ENCODE measurements around the gene DECR2. TPM values are rescaled to one million over a fixed set of nuclear protein-coding genes. Genes with fewer than 3 reads are reported as not detected.
"Not testable (repeated sequence)": the region's sequence is repeated elsewhere in the genome, so short reads cannot be mapped to it uniquely, and the experiment has no call there.

DECR2 gene, protein sequence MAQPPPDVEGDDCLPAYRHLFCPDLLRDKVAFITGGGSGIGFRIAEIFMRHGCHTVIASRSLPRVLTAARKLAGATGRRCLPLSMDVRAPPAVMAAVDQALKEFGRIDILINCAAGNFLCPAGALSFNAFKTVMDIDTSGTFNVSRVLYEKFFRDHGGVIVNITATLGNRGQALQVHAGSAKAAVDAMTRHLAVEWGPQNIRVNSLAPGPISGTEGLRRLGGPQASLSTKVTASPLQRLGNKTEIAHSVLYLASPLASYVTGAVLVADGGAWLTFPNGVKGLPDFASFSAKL
- total RNA-seq: 13.0 and 17.5 TPM in 2 replicates

- peak; percentile 68 for DNase-seq (ENCODE audit: low read depth)
These were observed at the start of gene DECR2 for GRCh38 chr16:401468-402348. TSS of gene DECR2 (plus strand) at chr16:401885. CDS start at chr16:401964, 79 bp downstream.

GRCh38 chr16:352547-353403 lies 48.9 kb upstream of the DECR2 start, which contains the start of gene AXIN1:
TSS of gene AXIN1 (minus strand) at chr16:352723. CDS start at chr16:347025, 5,698 bp downstream.
- DNase-seq (ENCODE audit: low read depth): peak; percentile 81

DNA sequence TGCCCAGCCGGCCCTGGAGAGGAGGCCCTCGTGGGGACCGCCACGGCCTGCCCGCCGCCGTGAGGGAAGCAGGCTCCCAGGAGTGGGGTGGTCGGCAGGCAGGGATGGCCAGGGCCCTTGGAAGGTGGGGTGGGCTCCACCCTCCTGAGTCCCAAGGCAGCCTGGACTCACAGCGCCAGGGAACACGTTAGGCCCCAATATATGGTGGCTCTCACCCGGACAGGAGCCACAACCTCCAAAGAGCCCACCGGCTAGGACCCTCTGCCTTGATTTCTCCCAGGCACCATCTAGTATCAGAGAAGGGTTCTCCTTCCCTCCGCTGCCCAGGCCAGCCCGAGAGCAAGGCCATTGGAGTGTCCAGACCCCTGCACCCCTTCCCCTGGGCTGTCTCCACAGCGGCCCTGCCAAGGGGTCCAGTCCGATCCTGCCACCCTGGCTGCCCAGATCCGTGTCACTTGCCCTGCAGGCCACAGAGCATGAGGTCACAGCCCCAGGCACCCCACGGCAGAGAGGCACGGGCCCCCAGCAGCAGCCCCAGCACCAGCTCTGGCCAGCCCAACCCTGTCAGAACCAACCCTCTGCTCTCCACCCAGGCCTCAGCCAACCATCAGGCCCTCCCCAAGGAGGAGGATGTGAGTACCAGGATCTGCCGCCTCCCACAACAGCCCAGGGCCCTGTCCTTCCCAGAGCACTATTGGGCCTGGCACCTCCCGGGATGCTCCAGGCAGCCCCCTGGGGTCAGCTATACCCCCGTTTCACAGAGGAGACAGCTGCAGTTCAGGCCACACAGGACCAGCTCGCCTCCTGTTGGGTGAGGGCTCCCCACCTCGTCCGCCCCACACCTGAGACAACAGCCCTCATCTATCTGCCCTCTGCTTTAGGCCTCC lies 48.0 kb upstream of the DECR2 start:
- no peak for DNase-seq (ENCODE audit: low read depth)

GRCh38 chr16:354291-354881 lies 47.3 kb upstream of the DECR2 start:
- DNase-seq (ENCODE audit: low read depth): no peak

DNA sequence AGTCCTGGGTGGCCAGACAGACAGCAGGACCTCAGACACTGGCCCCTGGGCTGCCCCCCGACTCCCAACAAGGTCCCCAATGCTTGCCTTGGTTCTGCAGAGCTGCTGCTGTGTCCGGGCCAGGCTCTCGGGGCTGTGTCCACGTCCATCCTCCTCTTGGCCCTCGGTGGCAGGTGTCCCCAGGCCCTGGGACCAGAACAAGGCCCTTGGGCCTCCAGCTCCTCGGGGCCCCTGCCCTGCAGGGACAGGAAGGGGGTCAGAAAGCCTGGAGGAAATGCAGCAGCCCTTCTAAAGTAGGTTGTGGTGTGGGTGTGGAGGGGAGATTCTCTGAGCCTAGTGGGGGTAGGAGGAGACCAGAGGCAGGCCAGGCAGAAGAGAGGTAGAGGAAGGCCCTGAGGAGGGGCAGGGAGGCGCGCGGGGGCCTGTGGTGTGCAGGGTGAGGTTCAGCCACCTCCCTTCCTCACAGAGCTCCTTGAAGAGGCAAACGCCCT lies 46.7 kb upstream of the DECR2 start:
- DNase-seq (ENCODE audit: low read depth): no peak

DNA sequence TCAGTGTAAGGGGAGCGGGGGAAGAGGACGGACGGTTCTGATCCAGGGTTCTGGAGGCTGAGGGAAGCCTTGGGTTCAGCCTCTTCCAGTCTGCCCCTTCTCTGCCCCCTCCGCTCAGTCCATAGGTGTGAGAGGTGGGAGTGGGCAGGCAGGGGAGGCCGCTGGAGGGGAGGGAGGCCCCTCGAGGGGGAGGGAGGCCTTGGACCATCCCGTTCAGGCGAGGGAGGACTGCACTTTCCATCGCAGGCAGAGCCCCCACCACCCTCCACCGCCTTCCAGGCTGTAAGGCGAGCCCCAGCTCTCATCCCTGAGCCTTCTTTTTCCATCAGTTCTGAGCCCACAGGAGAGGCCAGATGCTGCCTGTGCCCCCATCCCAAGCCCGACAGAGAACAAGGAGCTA lies 44.9 kb upstream of the DECR2 start:
- no peak for DNase-seq (ENCODE audit: low read depth)

GRCh38 chr16:359067-359763 lies 42.5 kb upstream of the DECR2 start:
- DNase-seq (ENCODE audit: low read depth): no peak

DNA sequence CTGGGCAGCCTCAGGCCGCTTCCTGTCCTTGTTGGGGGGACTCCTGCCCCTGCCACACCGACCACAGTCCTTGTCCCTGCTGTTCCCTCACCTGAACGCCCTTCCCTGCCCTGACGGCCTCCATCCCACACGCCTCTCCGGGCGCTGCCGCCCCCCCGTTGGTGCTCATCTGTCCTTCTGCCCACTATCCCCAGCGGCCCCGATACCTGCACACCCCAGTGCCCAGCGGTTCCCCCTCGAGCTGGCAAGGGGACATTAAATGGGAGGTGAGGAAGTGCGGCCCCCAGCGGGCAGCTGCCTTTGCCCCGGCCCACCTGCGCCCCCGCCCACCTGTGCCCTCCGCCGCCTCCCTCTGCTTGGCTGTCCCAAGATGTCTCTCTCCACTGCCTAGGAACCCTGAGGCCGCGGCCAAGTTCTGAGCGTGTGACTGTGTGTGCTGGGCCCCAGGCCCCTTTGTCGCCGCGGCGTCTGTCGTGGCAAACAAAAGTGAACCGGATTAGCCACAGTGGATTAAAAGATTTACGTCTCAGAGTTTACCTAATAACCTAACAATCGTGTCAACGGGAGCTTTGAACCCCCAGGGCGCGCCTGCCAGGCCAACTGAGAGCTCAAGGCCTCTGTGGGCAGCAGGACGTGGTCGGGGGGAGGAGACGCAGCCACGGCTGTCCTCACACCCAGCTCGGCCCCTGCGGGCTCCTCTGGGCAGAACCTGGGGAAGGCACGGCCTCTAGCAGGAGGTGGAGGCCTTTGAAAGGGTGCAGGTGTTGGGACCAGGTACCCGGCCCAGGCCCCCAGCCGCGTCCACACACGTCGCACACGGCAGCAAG lies 41.6 kb upstream of the DECR2 start:
- DNase-seq (ENCODE audit: low read depth): no peak

- DNase-seq (ENCODE audit: low read depth): no peak
These were observed 40.9 kb upstream of the DECR2 start for GRCh38 chr16:360698-361336.

GRCh38 chr16:361341-361871 lies 40.3 kb upstream of the DECR2 start:
- no peak for DNase-seq (ENCODE audit: low read depth)

DNA sequence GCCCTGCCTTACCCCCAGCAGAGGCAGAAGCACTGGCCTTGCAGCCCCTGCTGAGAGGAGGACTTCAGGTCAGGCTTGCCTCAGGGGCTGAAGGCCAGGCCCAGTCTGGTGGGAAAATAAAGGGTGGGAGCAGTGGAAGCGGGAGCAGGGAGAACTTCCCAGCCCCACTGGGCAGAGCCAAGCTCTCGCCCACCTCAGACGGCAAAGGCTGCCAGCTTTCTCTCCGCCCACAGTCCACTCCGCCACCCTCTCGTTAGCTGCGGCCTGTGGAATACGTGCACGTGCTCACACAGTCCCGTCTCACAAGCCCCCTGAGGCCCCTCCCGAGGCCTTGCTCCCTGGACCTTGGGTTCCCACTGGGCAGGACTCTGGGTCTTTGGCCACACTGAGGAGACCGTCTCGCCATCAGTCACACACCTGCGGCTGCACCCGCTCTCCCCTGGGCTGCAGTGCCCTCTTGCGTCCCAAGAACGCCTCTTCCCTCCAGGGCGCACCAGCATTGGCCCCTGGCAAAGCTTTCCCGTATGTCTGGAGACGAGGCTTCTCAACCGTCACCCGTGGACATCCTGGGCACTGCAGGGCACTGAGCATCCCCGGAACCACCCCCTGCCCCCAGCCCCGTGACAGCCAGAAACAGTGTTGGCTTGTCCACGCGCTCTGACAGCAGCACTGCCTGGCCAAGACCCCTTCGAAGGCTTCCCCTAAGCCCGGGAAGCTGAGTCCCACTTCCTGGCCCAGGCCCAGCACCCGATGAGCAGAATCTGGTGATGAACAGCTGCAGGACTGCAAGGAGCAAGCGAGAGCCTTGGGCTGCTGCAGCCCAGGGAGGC lies 39.6 kb upstream of the DECR2 start:
- DNase-seq (ENCODE audit: low read depth): peak; percentile 57

DNA sequence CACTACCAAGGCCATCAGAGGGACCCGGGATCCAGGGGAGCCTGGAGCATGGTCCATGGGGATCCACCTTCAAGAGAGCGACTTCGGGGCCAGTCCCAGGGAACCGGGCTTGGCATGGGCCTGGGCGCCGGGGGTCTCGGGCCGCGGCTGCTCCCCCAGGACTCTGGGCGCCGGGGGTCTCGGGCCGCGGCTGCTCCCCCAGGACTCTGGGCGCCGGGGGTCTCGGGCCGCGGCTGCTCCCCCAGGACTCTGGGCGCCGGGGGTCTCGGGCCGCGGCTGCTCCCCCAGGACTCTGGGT lies 39.0 kb upstream of the DECR2 start:
- DNase-seq (ENCODE audit: low read depth): not testable (repeated sequence)

DNA sequence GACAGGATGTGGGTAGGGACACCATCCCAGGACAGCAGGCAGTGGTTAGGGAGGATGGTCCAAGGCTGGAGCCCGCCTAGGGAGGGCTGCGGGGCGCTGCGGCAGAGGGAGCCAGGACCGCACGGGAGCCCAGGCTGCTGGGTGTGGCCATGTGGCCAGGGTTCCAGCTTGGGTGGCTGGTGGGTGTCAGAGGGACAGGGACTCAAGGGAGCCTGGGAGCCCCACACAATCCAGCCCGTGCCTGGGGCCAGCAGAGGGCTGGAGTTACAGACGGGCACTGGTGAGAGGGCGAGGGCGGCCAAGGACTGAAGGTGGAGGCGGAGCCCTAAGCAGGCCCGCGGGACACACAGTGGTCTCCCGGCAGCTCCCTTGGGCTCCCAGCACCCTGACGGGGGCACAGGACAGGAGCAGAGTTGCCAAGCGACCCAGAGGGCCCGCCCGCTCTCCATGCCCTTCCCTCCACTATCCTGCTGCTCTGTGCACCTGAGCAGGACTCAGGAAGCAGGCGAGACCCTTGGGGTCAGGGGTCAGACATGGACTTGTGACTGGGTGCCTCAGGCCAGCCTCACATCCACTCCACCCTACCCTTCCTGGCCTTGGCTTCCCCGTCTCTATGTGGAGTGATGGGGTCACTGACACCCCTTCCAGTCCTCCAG lies 38.4 kb upstream of the DECR2 start:
- DNase-seq (ENCODE audit: low read depth): no peak

GRCh38 chr16:363766-364490 lies 37.8 kb upstream of the DECR2 start:
- DNase-seq (ENCODE audit: low read depth): peak; percentile 35

GRCh38 chr16:364595-365491 lies 36.8 kb upstream of the DECR2 start:
- DNase-seq (ENCODE audit: low read depth): no peak

Measured in renal cortical epithelial cell (primary cell).